Measurements from ENCODE around the gene NRXN3.

The NRXN3 gene

DNA sequence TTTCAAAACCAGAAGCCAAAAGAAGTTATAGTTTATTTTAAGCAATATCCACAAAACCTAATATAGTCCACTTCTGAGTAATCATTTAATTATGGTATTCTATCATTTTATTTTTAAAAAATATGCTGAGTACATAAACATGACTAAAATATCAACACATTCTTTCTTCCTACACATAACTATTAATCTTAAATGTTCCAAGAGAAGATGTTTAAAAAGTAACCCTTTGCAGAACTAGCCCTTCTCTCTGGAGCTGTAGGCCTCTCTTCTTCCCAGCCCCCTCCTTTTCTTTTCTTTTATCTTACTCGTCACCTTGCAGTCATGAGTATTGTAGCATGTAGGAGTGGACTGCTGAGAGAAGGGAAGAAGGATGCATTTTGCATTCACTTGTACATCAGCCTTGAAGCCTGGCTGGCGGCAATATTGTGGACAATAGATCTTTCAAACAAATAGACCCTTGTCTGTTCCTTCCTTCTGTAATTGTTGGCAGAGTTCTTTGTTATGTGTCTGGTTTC is 941.9 kb downstream of the NRXN3 start:
- TF ChIP-seq ZSCAN4 (tag by site-specific recombination; IDR thresholded peaks at IDR 0.05) = no peak
- no peak overlapping the region for H3K27ac ChIP-seq (ENCODE audit: extremely low read depth, low read depth, low read length)
- H3K9me3 ChIP-seq (ENCODE audit: control insufficient read depth, insufficient read depth, low read depth, low read length) = no peaks in the 10 kb centered on the region
- no peak overlapping the region for H3K4me3 ChIP-seq (ENCODE audit: low read depth, low read length)
- no peaks in the 10 kb centered on the region for H3K36me3 ChIP-seq (ENCODE audit: control insufficient read depth in 2 of 2, insufficient read depth in 1 of 2, low read length in 2 of 2)
- CTCF ChIA-PET = no interaction called here
- H3K4me1 ChIP-seq (ENCODE audit: control insufficient read depth, insufficient read depth, low read length) = no peaks in the 10 kb centered on the region
- POLR2A ChIA-PET = no interaction called here

- no peaks in the 10 kb centered on the region for H3K9me3 ChIP-seq (ENCODE audit: control insufficient read depth, insufficient read depth, low read depth, low read length)
- no peak overlapping the region for H3K27ac ChIP-seq (ENCODE audit: extremely low read depth, low read depth, low read length)
- H3K36me3 ChIP-seq (ENCODE audit: control insufficient read depth in 2 of 2, insufficient read depth in 1 of 2, low read length in 2 of 2) = no peaks in the 10 kb centered on the region
- ChIA-PET POLR2A (no interaction called here), CTCF (no interaction called here)
- TF ChIP-seq ZNF114 (tag by site-specific recombination; IDR thresholded peaks at IDR 0.05) = no peak
- no peak for TF ChIP-seq ZNF423 (tag by site-specific recombination; IDR thresholded peaks at IDR 0.05)
- TF ChIP-seq ZNF23 (tag by site-specific recombination; IDR thresholded peaks at IDR 0.05; ENCODE audit: borderline replicate concordance) = no peak
- no peak for TF ChIP-seq ZNF140 (tag by site-specific recombination; IDR thresholded peaks at IDR 0.05)
- no peak for TF ChIP-seq ZNF112 (tag by site-specific recombination; IDR thresholded peaks at IDR 0.05)
- no peak for TF ChIP-seq ZNF645 (tag by site-specific recombination; IDR thresholded peaks at IDR 0.05)
- TF ChIP-seq ZNF426 (tag by site-specific recombination; IDR thresholded peaks at IDR 0.05) = no peak
- TF ChIP-seq, protein P1, sequence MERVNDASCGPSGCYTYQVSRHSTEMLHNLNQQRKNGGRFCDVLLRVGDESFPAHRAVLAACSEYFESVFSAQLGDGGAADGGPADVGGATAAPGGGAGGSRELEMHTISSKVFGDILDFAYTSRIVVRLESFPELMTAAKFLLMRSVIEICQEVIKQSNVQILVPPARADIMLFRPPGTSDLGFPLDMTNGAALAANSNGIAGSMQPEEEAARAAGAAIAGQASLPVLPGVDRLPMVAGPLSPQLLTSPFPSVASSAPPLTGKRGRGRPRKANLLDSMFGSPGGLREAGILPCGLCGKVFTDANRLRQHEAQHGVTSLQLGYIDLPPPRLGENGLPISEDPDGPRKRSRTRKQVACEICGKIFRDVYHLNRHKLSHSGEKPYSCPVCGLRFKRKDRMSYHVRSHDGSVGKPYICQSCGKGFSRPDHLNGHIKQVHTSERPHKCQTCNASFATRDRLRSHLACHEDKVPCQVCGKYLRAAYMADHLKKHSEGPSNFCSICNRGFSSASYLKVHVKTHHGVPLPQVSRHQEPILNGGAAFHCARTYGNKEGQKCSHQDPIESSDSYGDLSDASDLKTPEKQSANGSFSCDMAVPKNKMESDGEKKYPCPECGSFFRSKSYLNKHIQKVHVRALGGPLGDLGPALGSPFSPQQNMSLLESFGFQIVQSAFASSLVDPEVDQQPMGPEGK (tag by site-specific recombination; IDR thresholded peaks at IDR 0.05) = no peak
- no peaks in the 10 kb centered on the region for H3K4me1 ChIP-seq (ENCODE audit: control insufficient read depth, insufficient read depth, low read length)
- H3K4me3 ChIP-seq (ENCODE audit: low read depth, low read length) = no peak overlapping the region
Measured at GRCh38 chr14:79117561-79117960, 947.4 kb downstream of the NRXN3 start.

DNA sequence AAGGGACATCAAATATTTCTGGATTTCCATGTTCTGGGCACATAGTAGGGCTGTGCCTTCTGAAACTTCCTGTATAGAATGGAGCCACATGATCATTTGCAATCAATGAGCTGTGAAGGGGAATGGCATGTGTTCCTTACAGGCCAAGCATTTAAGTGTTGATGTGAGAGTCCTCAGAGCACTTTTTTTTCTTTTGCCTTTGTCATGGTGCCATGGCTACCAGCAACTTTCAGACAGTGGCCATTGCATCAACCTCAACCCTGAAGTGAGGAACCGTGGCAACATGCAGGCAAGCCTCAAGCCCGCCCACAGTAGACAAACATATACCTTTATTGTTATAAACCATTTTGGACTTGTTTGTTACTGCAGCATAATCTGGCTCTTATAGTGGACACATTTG is 948.1 kb downstream of the NRXN3 start:
- H3K4me1 ChIP-seq (ENCODE audit: control insufficient read depth, insufficient read depth, low read length) = no peaks in the 10 kb centered on the region
- POLR2A ChIA-PET = no interaction called here
- no peak overlapping the region for H3K4me3 ChIP-seq (ENCODE audit: low read depth, low read length)
- H3K9me3 ChIP-seq (ENCODE audit: control insufficient read depth, insufficient read depth, low read depth, low read length) = no peaks in the 10 kb centered on the region
- CTCF ChIA-PET = interaction anchor here (0.6 kb wide), 1 partner anchor 300 kb away, joined by 3 read pairs; no protein-coding TSS in a partner anchor
- TF ChIP-seq, protein P2, sequence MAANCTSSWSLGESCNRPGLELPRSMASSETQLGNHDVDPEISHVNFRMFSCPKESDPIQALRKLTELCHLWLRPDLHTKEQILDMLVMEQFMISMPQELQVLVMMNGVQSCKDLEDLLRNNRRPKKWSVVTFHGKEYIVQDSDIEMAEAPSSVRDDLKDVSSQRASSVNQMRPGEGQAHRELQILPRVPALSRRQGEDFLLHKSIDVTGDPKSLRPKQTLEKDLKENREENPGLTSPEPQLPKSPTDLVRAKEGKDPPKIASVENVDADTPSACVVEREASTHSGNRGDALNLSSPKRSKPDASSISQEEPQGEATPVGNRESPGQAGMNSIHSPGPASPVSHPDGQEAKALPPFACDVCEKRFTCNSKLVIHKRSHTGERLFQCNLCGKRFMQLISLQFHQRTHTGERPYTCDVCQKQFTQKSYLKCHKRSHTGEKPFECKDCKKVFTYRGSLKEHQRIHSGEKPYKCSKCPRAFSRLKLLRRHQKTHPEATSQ (tag by site-specific recombination; IDR thresholded peaks at IDR 0.05) = no peak
- TF ChIP-seq ZNF354C (tag by site-specific recombination; IDR thresholded peaks at IDR 0.05; ENCODE audit: borderline replicate concordance, low read depth) = no peak
- TF ChIP-seq IKZF3 (tag by site-specific recombination; IDR thresholded peaks at IDR 0.05) = no peak
- no peak for TF ChIP-seq ZNF555 (tag by site-specific recombination; conservative IDR thresholded peaks at IDR 0.05)
- no peak for TF ChIP-seq ZNF223 (tag by site-specific recombination; IDR thresholded peaks at IDR 0.05)
- TF ChIP-seq ZFP37 (tag by site-specific recombination; IDR thresholded peaks at IDR 0.05) = no peak
- no peak for TF ChIP-seq ZNF335 (tag by site-specific recombination; conservative IDR thresholded peaks at IDR 0.05)
- TF ChIP-seq ZBTB17 (tag by site-specific recombination; IDR thresholded peaks at IDR 0.05) = no peak
- TF ChIP-seq CTCF (tag by site-specific recombination; IDR thresholded peaks at IDR 0.05) = no peak
- no peak for TF ChIP-seq ZNF777 (tag by site-specific recombination; IDR thresholded peaks at IDR 0.05; ENCODE audit: borderline replicate concordance)
- H3K36me3 ChIP-seq (ENCODE audit: control insufficient read depth in 2 of 2, insufficient read depth in 1 of 2, low read length in 2 of 2) = no peaks in the 10 kb centered on the region
- H3K27ac ChIP-seq (ENCODE audit: extremely low read depth, low read depth, low read length) = no peak overlapping the region
